Smooth muscle cell (in vitro differentiated cells): ENCODE results near the gene UIMC1. TPM values are rescaled to one million over a fixed set of nuclear protein-coding genes. Genes with fewer than 3 reads are reported as not detected.

Source experiments
- DNase-seq: peaks from one replicate; lab custom pipeline; 2025; ENCODE audit not compliant: unreplicated experiment; lab: John Stamatoyannopoulos, UW
- H2AFZ ChIP-seq: fragments of 200-600 bp; sonication (generic); 2 replicates; pipeline ENCODE4 v1.6.0; 2016; ENCODE audit warnings: antibody characterized with exemption, low read depth, mild to moderate bottlenecking
- H3F3A ChIP-seq: fragments of 200-600 bp; sonication (generic); 2 replicates; pipeline ENCODE4 v1.6.0; 2017; ENCODE audit warnings: antibody characterized with exemption, low read depth
- H3K27ac ChIP-seq: fragments of 200-600 bp; sonication (generic); 2 replicates; pipeline ENCODE4 v1.5.1; 2016; ENCODE audit warnings: low read depth, mild to moderate bottlenecking
- H3K27me3 ChIP-seq: fragments of 200-600 bp; sonication (generic); 2 replicates; pipeline ENCODE4 v1.6.1; 2016; ENCODE audit warnings: low read depth, mild to moderate bottlenecking
- H3K36me3 ChIP-seq: fragments of 200-600 bp; sonication (generic); 2 replicates; pipeline ENCODE4 v1.5.1; 2016; ENCODE audit warnings: low read depth
- H3K4me1 ChIP-seq: fragments of 200-600 bp; sonication (generic); 2 replicates; pipeline ENCODE4 v1.5.1; 2016; ENCODE audit warnings: low read depth
- H3K4me2 ChIP-seq: fragments of 200-600 bp; sonication (generic); 2 replicates; pipeline ENCODE4 v1.6.0; 2016; ENCODE audit warnings: mild to moderate bottlenecking
- H3K4me3 ChIP-seq: fragments of 200-600 bp; sonication (generic); 2 replicates; pipeline ENCODE4 v1.5.1; 2016; ENCODE audit warnings: mild to moderate bottlenecking
- H3K79me2 ChIP-seq: fragments of 200-600 bp; sonication (generic); 2 replicates; pipeline ENCODE4 v1.6.0; 2016; ENCODE audit warnings: low read depth, mild to moderate bottlenecking
- H3K9ac ChIP-seq: fragments of 200-600 bp; sonication (generic); 2 replicates; pipeline ENCODE4 v1.6.0; 2016; ENCODE audit warnings: low read depth
- H3K9me3 ChIP-seq: fragments of 200-600 bp; sonication (generic); replicated peaks from 2 replicates; pipeline ENCODE4 v1.5.1; 2016; ENCODE audit warnings: low read depth
- H4K20me1 ChIP-seq: fragments of 200-600 bp; sonication (generic); 2 replicates; pipeline ENCODE4 v1.6.0; 2016; ENCODE audit warnings: low read depth
- CTCF ChIP-seq: fragments of 200-600 bp; sonication (generic); IDR thresholded peaks from 2 replicates; pipeline ENCODE4 v1.5.1; 2017; ENCODE audit warnings: borderline replicate concordance, mild to moderate bottlenecking, antibody characterized with exemption; ENCODE audit not compliant: insufficient read depth, poor library complexity, severe bottlenecking
- WGBS: methylation state at CpG from one replicate; pipeline ENCODE4 v1.1.7; 2016; ENCODE audit warnings: low lambda C conversion rate; 5-methylcytosine and 5-hydroxymethylcytosine counted together
- polyA plus RNA-seq: library from polyadenylated mRNA; unstranded; fragments of >200 nt; fragmentation: Nextera tagmentation; extraction: Ambion mirVana; gene quantifications from 2 replicates; pipeline ENCODE4 v1.2.1, GENCODE V29; 2016
- total RNA-seq: library from RNA; depleted of rRNA; stranded (reverse); fragments of >200 nt; gene quantifications from 2 replicates; pipeline ENCODE4 v1.2.3, GENCODE V29; 2014

UIMC1 gene
- total and polyA plus RNA-seq, 2 experiments from 2014 or later: 12.1 to 19.9 TPM

GRCh38 chr5:176948458-176948857, 58.1 kb downstream of the UIMC1 start:
- no peak for TF ChIP-seq CTCF
- 83% methylated on average over 1 of the region's 1 CpG for WGBS
- Histone ChIP-seq H3K27me3 (no peaks in the 10 kb centered on the region), H3F3A (no peaks in the 10 kb centered on the region), H3K79me2 (no peaks in the 10 kb centered on the region), H3K27ac (peak overlapping the region; percentile 49), H3K36me3 (peaks cover 11% of the 10 kb centered on the region), H3K4me3 (no peak overlapping the region), H3K4me2 (no peak overlapping the region), H3K4me1 (no peaks in the 10 kb centered on the region), H3K9ac (no peak overlapping the region), H3K9me3 (no peaks in the 10 kb centered on the region), H4K20me1 (peaks cover 24% of the 10 kb centered on the region), H2AFZ (no peak overlapping the region)
- no peak for DNase-seq

- DNase-seq: no peak
- no peak overlapping the region for H3K4me3 ChIP-seq
- H3K27ac ChIP-seq: peak overlapping the region; percentile 49
- no peaks in the 10 kb centered on the region for H3F3A ChIP-seq
- H3K9me3 ChIP-seq: no peaks in the 10 kb centered on the region
- no peaks in the 10 kb centered on the region for H3K27me3 ChIP-seq
- no peaks in the 10 kb centered on the region for H3K4me1 ChIP-seq
- WGBS: 79% methylated on average over 2 of the region's 2 CpGs
- H2AFZ ChIP-seq: no peak overlapping the region
- H3K79me2 ChIP-seq: no peaks in the 10 kb centered on the region
- H3K36me3 ChIP-seq: peaks cover 14% of the 10 kb centered on the region
- H4K20me1 ChIP-seq: peaks cover 24% of the 10 kb centered on the region
- H3K9ac ChIP-seq: no peak overlapping the region
- H3K4me2 ChIP-seq: no peak overlapping the region
- no peak for TF ChIP-seq CTCF
These were observed 58.7 kb downstream of the UIMC1 start for GRCh38 chr5:176947847-176948246.

- Histone ChIP-seq H3K4me3 (no peak overlapping the region), H3K9ac (no peak overlapping the region), H3K4me1 (no peaks in the 10 kb centered on the region), H3F3A (no peaks in the 10 kb centered on the region), H3K79me2 (no peaks in the 10 kb centered on the region), H3K27me3 (no peaks in the 10 kb centered on the region), H3K4me2 (no peak overlapping the region), H4K20me1 (peaks cover 34% of the 10 kb centered on the region), H3K27ac (no peak overlapping the region), H2AFZ (no peak overlapping the region), H3K36me3 (peaks cover 3% of the 10 kb centered on the region), H3K9me3 (no peaks in the 10 kb centered on the region)
- WGBS: 58% methylated on average over 2 of the region's 2 CpGs
- no peak for TF ChIP-seq CTCF
- DNase-seq: no peak
These were observed 62.3 kb downstream of the UIMC1 start for GRCh38 chr5:176944268-176944667.

GRCh38 chr5:176943816-176944215, 62.8 kb downstream of the UIMC1 start:
- no peak for TF ChIP-seq CTCF
- no peak overlapping the region for H3K4me3 ChIP-seq
- no peaks in the 10 kb centered on the region for H3K9me3 ChIP-seq
- peaks cover 36% of the 10 kb centered on the region for H4K20me1 ChIP-seq
- no peak overlapping the region for H2AFZ ChIP-seq
- H3K9ac ChIP-seq: no peak overlapping the region
- 53% methylated on average over 1 of the region's 1 CpG for WGBS
- peaks cover 3% of the 10 kb centered on the region for H3K36me3 ChIP-seq
- H3K4me1 ChIP-seq: no peaks in the 10 kb centered on the region
- no peaks in the 10 kb centered on the region for H3K79me2 ChIP-seq
- DNase-seq: no peak
- H3K27me3 ChIP-seq: no peaks in the 10 kb centered on the region
- H3K27ac ChIP-seq: no peak overlapping the region
- no peak overlapping the region for H3K4me2 ChIP-seq
- no peaks in the 10 kb centered on the region for H3F3A ChIP-seq
